Renal cortex interstitium (tissue), 11 donors: Measurements from ENCODE around the gene DUS1L. TPM values are rescaled to one million over a fixed set of nuclear protein-coding genes. Genes with fewer than 3 reads are reported as not detected.

ENCODE experiments used
- DNase-seq, 11 donors: peaks; one replicate each; pipeline ENCODE4 v3.0.0-alpha.2; 2013; ENCODE audit warnings: low read depth in 9 of 11, low spot score in 4 of 11; ENCODE audit errors: extremely low read depth in 1 of 11
- polyA plus RNA-seq, 3 donors: library from polyadenylated mRNA; unstranded; fragments of 120-200 nt; gene quantifications; one replicate each; pipeline ENCODE4 v1.2.1, GENCODE V29; 2013; ENCODE audit not compliant: insufficient read length in 3 of 3

Gene DUS1L
- polyA plus RNA-seq, 3 donors: 66.2 to 92.0 (median 90.5) TPM

DNA sequence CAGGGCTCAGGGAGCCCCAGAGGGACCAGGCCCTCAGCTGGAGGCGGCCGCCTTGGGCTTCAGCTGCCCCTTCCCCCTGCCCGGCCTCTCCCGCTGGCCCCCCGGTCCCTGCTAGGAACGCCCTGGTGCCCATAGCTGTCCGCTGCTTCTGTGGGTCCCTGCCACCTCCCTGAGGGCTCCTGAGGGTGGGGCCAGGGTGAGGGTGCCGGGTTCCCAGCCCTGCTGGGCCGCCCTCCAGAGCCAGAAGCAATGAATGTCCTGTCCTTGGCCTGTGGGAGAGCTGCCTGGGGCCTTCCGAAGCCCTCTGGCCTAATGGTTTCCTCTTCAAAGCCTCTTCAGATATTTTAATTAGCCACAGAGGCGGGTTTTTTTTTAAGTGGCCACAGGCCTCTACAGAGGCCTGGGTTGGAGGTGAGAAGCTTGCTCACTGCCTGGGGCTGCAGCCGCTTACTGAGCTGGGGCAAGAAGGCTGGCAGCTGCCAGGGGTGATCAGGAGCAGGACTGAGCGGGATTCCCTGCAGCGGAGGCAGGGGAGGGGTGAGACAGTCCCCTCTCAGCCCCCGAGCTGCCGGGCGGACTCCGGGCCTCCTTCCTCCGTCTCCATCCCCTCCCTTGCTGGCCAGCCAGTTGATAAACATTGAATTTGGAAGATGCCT is 52.8 kb downstream of the DUS1L start:
- no peak for DNase-seq

GRCh38 chr17:82012261-82012639 is 53.4 kb downstream of the DUS1L start:
- DNase-seq: no peak

DNA sequence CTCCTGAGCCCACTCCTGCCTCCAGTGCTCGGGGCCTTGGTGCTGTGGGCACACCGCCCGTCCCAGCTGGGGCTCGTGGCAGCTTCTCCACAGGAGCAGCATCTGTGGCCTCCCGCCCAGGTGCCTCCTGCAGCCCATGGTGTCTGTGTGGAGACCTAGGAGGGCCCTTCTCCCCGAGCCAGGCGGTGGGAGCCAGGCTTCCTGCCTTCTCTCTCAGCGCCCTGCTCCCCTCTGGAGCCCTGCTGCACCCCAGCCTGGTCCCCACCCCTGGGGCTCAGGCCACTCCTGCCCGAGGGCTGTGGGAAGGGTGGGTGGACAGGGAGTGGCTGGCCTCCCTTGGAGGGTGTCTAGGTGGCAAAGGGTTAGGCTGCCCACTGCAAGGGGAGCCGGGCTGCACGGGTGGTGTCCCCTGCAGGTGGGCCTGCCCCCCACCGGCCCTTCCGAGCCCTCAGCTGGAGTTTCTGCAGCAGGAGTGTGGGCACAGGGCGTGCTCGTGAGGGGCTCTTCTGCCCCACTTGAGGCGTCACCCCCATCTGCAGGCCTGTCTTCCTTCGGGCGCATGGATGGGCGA is 53.9 kb downstream of the DUS1L start:
- DNase-seq: no peak

DNA sequence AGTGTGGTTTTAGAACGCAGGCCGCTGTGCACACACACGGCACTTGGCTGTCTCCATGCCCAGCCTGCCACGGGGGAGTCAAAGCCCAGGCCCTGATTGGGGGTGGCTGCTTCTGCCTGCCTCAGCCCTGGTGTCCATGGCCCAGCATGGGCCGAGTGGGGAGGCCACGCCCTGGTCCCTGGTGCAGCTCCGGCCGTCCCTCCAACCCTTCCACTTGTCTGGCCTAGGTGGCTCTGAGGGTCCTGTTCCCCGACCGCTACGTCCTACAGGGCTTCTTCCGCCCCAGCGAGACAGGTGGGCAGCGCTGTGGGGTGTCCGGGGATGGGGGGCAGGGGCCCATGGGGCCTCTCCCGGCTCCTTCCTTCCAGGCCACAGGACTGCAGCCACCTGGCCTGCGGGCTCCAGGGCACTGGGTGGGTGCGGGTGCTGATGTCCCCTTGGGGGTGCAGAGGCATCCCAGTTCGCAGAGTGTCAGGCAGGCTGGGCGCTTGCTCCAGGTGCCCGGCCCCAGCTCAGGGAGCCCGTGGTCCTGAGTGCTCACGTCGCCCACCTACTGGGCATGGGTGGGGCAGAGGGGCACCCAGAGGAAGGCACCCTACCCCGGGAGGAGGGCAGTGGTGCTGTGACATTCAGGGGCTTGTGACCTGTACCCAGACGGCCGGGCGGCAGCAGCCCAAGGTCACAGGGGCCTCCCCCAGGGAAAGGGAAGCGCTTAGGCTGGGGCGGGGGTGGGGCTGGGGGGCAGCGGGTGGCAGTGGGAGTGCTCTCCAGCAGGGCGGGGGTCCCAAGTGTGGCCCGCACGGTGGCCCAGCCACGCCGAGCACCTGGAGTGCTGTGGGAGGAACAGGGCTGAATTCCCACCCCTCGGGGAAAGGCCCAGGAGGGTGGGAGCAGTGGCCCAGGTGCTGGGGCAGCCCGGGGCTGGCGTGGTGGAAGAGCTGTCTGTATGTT is 54.8 kb downstream of the DUS1L start:
- DNase-seq: no peak

- DNase-seq: no peak
Measured at GRCh38 chr17:82009413-82009812, 56.2 kb downstream of the DUS1L start.

DNA sequence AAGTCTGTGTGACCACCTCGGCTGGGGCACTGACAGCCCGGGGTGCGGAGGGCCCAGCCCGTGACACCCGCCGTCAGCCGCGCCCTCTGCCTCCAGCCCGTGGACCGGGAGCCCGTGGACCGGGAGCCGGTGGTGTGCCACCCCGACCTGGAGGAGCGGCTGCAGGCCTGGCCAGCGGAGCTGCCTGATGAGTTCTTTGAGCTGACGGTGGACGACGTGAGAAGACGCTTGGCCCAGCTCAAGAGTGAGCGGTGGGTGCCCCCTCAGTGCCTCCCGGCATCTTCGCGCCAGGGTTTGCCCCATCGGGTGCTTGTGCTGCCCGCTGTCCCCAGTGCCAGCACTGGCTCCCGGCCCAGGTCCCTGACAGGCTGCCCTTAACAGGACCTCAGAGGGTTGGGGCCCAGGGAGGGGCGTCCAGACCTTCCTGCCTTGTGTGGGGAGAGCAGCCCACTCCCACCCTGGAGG is 56.6 kb downstream of the DUS1L start:
- DNase-seq: no peak

DNA sequence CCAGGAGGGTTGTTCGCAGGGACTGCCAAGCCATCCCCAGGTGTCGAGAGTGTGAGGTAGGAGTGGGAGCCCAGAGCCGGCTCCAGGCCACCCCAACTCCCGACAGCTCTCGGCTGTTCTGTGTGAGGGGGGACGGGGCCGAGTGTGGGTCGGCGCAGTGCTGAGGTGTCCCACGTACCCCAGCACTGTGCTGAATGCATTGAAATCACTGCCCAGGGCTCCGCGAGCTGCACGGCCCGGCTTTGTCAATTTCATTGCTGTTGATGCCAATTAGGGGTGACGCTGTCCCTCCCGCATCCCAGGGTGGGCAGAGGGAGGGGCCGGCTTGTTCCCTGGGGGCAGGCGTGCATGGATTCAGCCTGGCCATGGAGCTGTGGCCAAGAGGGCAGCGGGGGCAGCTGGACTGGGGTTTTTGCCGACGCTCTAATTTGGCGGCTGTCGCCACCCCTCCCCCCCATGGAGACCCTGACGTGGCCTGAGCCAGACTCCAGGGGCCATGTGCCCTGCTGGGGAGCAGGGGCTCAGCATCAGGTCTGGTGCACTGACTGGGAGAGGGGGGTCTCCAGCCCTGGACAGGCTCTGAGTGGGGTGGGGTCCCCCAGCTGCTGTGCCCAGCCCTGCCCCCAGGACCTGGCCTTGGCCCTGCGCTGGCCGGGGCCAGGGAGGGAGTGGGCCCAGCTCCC is 57.2 kb downstream of the DUS1L start:
- no peak for DNase-seq

Other genes with a start within 250 kb of the DUS1L start
- 100 to 1,000 TPM in 2 of 3 donors, 10 to 100 TPM in 1; 61.8 to 109 (median 107) TPM for gene MCRIP1, start 232.5 kb downstream of the DUS1L start, polyA plus RNA-seq
- under 1 TPM; 0.12 to 0.45 (median 0.17) TPM for gene PPP1R27, start 230.8 kb downstream of the DUS1L start, polyA plus RNA-seq
- gene P4HB, start 205.3 kb downstream of the DUS1L start, polyA plus RNA-seq: 100 to 1,000 TPM; 401 to 475 (median 404) TPM
- 100 to 1,000 TPM; 145 to 242 (median 217) TPM for gene ARHGDIA, start 194.5 kb downstream of the DUS1L start, polyA plus RNA-seq
- 10 to 100 TPM; 66.5 to 99.3 (median 76.1) TPM for gene ALYREF, start 174.2 kb downstream of the DUS1L start, polyA plus RNA-seq
- 100 to 1,000 TPM in 1 of 3 donors, 10 to 100 TPM in 2; 63.8 to 110 (median 93.7) TPM for gene ANAPC11, start 174.1 kb downstream of the DUS1L start, polyA plus RNA-seq
- gene NPB, start 163.6 kb downstream of the DUS1L start, polyA plus RNA-seq: 1 to 10 TPM in 1 of 3 donors, under 1 TPM in 2; 0.93 to 1.4 (median 0.97) TPM
- gene PCYT2, start 154.4 kb downstream of the DUS1L start, polyA plus RNA-seq: 10 to 100 TPM; 40.1 to 48.5 (median 45.5) TPM
- 10 to 100 TPM; 11.0 to 21.1 (median 14.1) TPM for gene SIRT7, start 147.6 kb downstream of the DUS1L start, polyA plus RNA-seq
- gene MAFG, start 138.1 kb downstream of the DUS1L start, polyA plus RNA-seq: 10 to 100 TPM; 12.4 to 14.8 (median 13.8) TPM
- gene PYCR1, start 128.5 kb downstream of the DUS1L start, polyA plus RNA-seq: 10 to 100 TPM; 22.6 to 39.4 (median 26.8) TPM
- gene MYADML2, start 118.6 kb downstream of the DUS1L start, polyA plus RNA-seq: under 1 TPM; 0.10 to 0.30 (median 0.14) TPM
- gene NOTUM, start 104.6 kb downstream of the DUS1L start, polyA plus RNA-seq: 1 to 10 TPM; 1.9 to 3.5 (median 3.3) TPM
- gene ASPSCR1, start 88.2 kb downstream of the DUS1L start, polyA plus RNA-seq: 10 to 100 TPM; 20.1 to 39.0 (median 35.2) TPM
- 10 to 100 TPM; 28.8 to 47.2 (median 40.8) TPM for gene CENPX, start 42.9 kb downstream of the DUS1L start, polyA plus RNA-seq
- gene LRRC45, start 42.5 kb downstream of the DUS1L start, polyA plus RNA-seq: 10 to 100 TPM; 10.8 to 17.5 (median 15.7) TPM
- gene RAC3, start 34.1 kb downstream of the DUS1L start, polyA plus RNA-seq: 10 to 100 TPM in 2 of 3 donors, 1 to 10 TPM in 1; 8.3 to 16.2 (median 11.7) TPM
- 100 to 1,000 TPM in 1 of 3 donors, 10 to 100 TPM in 2; 78.9 to 120 (median 88.7) TPM for gene DCXR, start 28.1 kb downstream of the DUS1L start, polyA plus RNA-seq
- 10 to 100 TPM; 28.5 to 57.8 (median 47.2) TPM for gene RFNG, start 14.0 kb downstream of the DUS1L start, polyA plus RNA-seq
- gene GPS1, start 13.9 kb downstream of the DUS1L start, polyA plus RNA-seq: 100 to 1,000 TPM in 2 of 3 donors, 10 to 100 TPM in 1; 98.3 to 138 (median 132) TPM
- 10 to 100 TPM; 32.1 to 58.6 (median 50.4) TPM for gene FASN, start 32.4 kb upstream of the DUS1L start, polyA plus RNA-seq
- 10 to 100 TPM; 47.3 to 90.6 (median 57.0) TPM for gene CCDC57, start 147.0 kb upstream of the DUS1L start, polyA plus RNA-seq
- gene SLC16A3, start 163.2 kb upstream of the DUS1L start, polyA plus RNA-seq: 10 to 100 TPM in 2 of 3 donors, 1 to 10 TPM in 1; 9.0 to 36.8 (median 10.5) TPM
- 100 to 1,000 TPM; 116 to 137 (median 127) TPM for gene CSNK1D, start 207.9 kb upstream of the DUS1L start, polyA plus RNA-seq